IPS-18c (cell line): ENCODE data around the gene CD99L2.
"Not testable (repeated sequence)": the region's sequence is repeated elsewhere in the genome, so short reads cannot be mapped to it uniquely, and the experiment has no call there.

ENCODE experiments used
- H3K4me3 ChIP-seq: 2 replicates; pipeline ENCODE4 v1.7.0; 2013; ENCODE audit warnings: low read depth, mild to moderate bottlenecking, low read length, moderate library complexity; ENCODE audit not compliant: insufficient read depth
- H3K9me3 ChIP-seq: one replicate; pipeline ENCODE4 v1.6.1; 2013; ENCODE audit warnings: mild to moderate bottlenecking, low read length, moderate library complexity; ENCODE audit not compliant: control insufficient read depth, insufficient read depth

Gene CD99L2

GRCh38 chrX:150841456-150842197 is 56.8 kb downstream of the CD99L2 start:
- Histone ChIP-seq H3K4me3 (no peak overlapping the region), H3K9me3 (peaks cover 6% of the 10 kb centered on the region)

DNA sequence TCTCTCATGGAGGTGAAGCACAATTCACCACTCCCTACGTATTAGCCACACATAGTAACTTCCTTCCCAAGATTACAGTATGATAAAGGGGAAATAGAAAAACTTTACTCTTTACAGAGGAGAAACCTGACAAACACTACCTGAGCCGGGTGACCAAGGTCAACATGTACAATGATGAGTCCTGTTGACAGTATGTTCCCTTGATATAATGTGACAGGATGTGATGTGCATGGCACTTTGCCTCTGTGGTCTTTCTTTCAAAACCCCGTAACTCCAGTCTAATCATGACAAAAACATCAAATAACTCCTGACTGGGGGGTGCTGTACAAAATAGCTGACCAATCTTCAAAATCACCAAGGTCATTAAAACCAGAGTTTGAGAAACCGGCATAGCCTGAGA is 60.6 kb downstream of the CD99L2 start:
- H3K4me3 ChIP-seq: no peak overlapping the region

DNA sequence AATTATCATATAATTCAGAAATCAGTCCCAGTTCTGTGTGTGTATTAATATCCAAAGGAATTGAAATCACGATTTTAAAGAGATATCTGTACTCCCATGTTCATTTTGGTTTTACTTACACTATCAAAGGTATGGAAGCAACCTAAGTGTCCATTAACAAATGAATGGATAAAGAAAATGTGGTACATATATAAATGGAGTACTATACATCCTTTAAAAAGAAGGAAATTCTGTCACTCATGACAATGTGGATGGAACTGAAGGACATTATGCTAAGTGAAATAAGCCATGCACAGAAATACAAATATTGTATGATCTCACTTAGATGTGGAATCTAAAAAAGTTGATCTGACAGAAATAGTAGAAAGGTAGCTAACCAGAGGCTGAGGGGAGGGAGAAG is 63.8 kb downstream of the CD99L2 start:
- H3K9me3 ChIP-seq: peaks cover 12% of the 10 kb centered on the region
- no peak overlapping the region for H3K4me3 ChIP-seq

More for the DNA sequence above, 60.6 kb downstream of the CD99L2 start:
- peaks cover 12% of the 10 kb centered on the region for H3K9me3 ChIP-seq

DNA sequence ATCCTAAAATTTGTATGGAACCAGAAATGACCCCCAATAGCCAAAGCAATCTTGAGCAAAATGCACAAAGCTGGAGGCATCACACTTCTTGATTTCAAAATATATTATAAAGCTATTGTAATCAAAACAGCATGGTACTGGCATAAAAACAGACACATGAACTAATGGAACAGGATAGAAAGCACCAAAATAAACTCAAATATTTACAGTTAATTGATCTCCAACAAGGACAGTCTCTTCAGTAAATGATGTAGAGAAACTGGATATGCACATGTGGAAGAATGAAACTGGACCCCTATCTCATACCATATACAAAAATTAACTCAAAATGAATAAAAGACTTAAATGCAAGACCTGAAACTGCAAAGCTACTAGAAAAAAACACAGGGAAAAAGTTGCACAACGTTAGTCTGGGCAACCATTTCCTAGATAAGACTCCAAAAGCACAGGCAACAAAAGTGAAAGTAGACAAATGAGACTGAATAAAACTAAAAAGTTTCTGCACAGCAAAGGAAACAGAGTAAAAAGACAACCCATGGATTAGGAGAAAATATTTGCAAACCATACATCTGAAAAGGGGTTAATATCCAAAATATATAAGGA is 64.9 kb downstream of the CD99L2 start:
- Histone ChIP-seq H3K9me3 (peaks cover 12% of the 10 kb centered on the region), H3K4me3 (no peak overlapping the region)

DNA sequence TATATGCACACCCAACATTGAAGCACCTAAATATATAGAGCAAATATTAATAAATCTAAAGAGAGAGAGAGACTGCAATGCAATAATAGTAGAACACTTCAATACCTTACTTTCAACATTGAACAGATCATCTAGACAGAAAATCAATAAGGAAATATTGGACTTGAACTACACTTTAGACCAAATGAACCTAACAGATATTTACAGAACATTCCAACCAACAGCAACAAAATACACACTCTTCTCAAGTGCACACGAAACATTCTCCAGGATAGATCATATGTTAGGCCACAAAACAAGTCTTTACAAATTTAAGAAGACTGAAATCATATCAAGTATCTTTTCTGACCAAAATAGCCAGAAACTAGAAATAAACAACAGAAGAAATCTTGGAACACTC is 66.6 kb downstream of the CD99L2 start:
- H3K9me3 ChIP-seq: peaks cover 6% of the 10 kb centered on the region
- no peak overlapping the region for H3K4me3 ChIP-seq

DNA sequence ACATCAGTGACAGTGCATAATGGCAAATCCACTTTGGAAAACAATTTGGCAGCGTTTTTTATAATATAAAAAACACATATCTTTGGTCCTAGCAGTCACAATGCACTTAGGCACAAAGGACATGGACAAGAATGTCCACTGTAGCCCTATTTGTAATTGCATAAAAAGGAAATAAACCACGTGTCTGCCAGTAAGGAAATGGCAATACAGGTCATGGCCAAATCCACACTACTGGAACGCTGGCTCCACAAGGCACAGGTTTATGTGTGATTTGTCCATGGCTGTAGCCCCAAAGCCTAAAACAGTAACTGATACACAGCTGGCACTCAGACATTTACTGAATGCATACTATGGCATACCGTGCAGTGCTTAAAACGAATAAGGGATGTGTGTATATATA is 69.7 kb downstream of the CD99L2 start:
- no peak overlapping the region for H3K4me3 ChIP-seq
- H3K9me3 ChIP-seq: no peaks in the 10 kb centered on the region

DNA sequence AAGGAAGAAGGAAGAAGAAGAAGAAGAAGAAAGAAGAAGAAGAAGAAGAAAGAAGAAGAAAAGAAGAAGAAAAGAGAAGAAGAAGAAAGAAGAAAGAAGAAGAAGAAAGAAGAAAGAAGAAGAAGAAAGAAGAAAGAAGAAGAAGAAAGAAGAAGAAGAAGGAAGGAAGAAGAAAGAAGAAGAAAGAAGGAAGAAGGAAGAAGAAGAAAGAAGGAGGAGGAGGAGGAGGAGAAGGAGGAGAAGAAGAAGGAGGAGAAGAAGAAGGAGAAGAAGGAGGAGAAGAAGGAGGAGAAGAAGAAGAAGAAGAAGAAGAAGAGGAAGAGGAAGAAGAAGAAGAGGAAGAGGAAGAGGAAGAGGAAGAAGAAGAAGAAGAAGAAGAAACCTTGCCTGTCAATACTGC is 74.1 kb downstream of the CD99L2 start:
- H3K9me3 ChIP-seq, H3K4me3 ChIP-seq: not testable (repeated sequence)

DNA sequence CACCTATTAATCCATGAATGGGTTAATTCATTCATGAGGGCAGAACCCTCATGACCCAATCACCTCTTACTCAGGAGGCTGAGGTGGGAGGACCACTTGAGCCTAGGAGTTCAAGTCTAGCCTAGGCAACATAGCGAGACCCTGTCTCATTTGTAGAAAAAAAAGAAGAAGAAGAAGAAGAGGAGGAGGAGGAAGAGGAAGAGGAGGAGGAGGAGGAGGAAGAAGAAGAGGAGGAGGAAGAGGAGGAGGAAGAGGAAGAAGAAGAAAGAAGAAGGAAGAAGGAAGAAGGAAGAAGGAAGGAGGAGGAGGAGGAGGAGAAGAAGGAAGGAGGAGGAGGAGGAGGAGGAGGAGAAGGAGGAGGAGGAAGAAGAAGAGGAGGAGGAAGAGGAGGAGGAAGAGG is 74.6 kb downstream of the CD99L2 start:
- H3K9me3 ChIP-seq, H3K4me3 ChIP-seq: not testable (repeated sequence)

GRCh38 chrX:150821971-150822370 is 76.5 kb downstream of the CD99L2 start:
- no peaks in the 10 kb centered on the region for H3K9me3 ChIP-seq
- H3K4me3 ChIP-seq: no peak overlapping the region

GRCh38 chrX:150813922-150814321 is 84.5 kb downstream of the CD99L2 start:
- H3K9me3 ChIP-seq: peaks cover 2% of the 10 kb centered on the region
- H3K4me3 ChIP-seq: no peak overlapping the region

- Histone ChIP-seq H3K9me3 (peaks cover under 1% of the 10 kb centered on the region), H3K4me3 (no peak overlapping the region)
Observed at GRCh38 chrX:150806827-150807226, 91.6 kb downstream of the CD99L2 start.

GRCh38 chrX:150805736-150806135 is 92.7 kb downstream of the CD99L2 start:
- no peak overlapping the region for H3K4me3 ChIP-seq
- H3K9me3 ChIP-seq: no peaks in the 10 kb centered on the region

GRCh38 chrX:150792949-150793527 is 105.4 kb downstream of the CD99L2 start:
- Histone ChIP-seq H3K4me3 (no peak overlapping the region), H3K9me3 (peaks cover 2% of the 10 kb centered on the region)

DNA sequence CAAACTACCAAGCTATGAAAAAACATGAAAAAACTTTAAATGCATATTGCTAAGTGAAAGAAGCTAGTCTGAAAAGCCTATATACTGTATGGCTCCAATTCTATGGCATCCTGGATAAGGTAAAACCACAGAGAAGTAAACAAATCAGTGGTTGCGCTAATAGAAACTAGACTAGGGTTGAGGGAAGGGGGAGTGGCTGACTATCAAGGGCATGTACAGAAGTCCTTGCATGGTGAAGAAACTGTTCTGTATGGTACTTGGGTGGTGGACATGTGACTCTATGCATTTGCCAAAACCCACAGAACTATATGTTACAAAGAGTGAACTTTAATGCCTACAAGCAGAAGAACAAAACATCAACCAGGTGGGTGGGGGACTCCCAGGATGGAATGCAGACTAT is 108.4 kb downstream of the CD99L2 start:
- no peak overlapping the region for H3K4me3 ChIP-seq
- H3K9me3 ChIP-seq: peaks cover 4% of the 10 kb centered on the region

GRCh38 chrX:150781677-150782076 is 116.8 kb downstream of the CD99L2 start:
- Histone ChIP-seq H3K9me3 (peaks cover 10% of the 10 kb centered on the region), H3K4me3 (no peak overlapping the region)

- Histone ChIP-seq H3K4me3 (no peak overlapping the region), H3K9me3 (peaks cover 10% of the 10 kb centered on the region)
Observed at GRCh38 chrX:150779385-150779784, 119.1 kb downstream of the CD99L2 start.

GRCh38 chrX:150777328-150777992 is 121.0 kb downstream of the CD99L2 start:
- H3K9me3 ChIP-seq: peaks cover 9% of the 10 kb centered on the region
- H3K4me3 ChIP-seq: no peak overlapping the region
